H1 (cell line): ENCODE data around the gene CD59. TPM values are rescaled to one million over a fixed set of nuclear protein-coding genes. Genes with fewer than 3 reads are reported as not detected.

Source experiments
- CTCF ChIA-PET: fragments of 300-600 bp; sonication (Branson Sonifier 250); formaldehyde crosslinking; loops from one replicate; lab custom pipeline; 2021; ENCODE audit not compliant: partially characterized antibody; lab: Charles Lee
- POLR2A ChIA-PET: fragments of 300-600 bp; sonication (Branson Sonifier 250); formaldehyde crosslinking; loops from one replicate; lab custom pipeline; 2021; ENCODE audit warnings: inconsistent platforms; ENCODE audit not compliant: partially characterized antibody; lab: Charles Lee
- DNase-seq, 2 experiments: peaks; one replicate each; pipeline versions ENCODE4 v3.0.0 to v3.0.0-alpha.2; 2010 to 2022; ENCODE audit warnings: low spot score in 2 of 2, low read depth in 1 of 2, mixed read lengths in 1 of 2
- FAIRE-seq: peaks from 2 replicates; lab custom pipeline; 2011; peaks lifted over from hg19 to GRCh38; lab: Jason Lieb, UNC
- H2AFZ ChIP-seq: 2 replicates; pipeline ENCODE4 v1.8.1; 2012; ENCODE audit warnings: low read length, inconsistent platforms
- H2AK5ac ChIP-seq: 2 replicates; pipeline ENCODE4 v1.6.1; 2013; ENCODE audit warnings: low read depth, low read length
- H2BK120ac ChIP-seq: replicated peaks from 2 replicates; pipeline ENCODE3; 2013; ENCODE audit warnings: low read depth, low read length, inconsistent platforms
- H2BK12ac ChIP-seq: 2 replicates; pipeline ENCODE4 v1.6.1; 2013; ENCODE audit warnings: low read depth, low read length
- H2BK15ac ChIP-seq: 2 replicates; pipeline ENCODE4 v1.6.1; 2013; ENCODE audit warnings: low read length
- H2BK20ac ChIP-seq: 2 replicates; pipeline ENCODE4 v1.6.1; 2013; ENCODE audit warnings: low read length
- H2BK5ac ChIP-seq: 2 replicates; pipeline ENCODE4 v1.6.1; 2013; ENCODE audit warnings: low read depth, low read length
- H3K14ac ChIP-seq: 2 replicates; pipeline ENCODE4 v1.6.1; 2013; ENCODE audit warnings: inconsistent platforms; ENCODE audit not compliant: insufficient read length
- H3K18ac ChIP-seq: 2 replicates; pipeline ENCODE4 v1.6.1; 2013; ENCODE audit warnings: low read length; ENCODE audit errors: extremely low read depth
- H3K23ac ChIP-seq: 2 replicates; pipeline ENCODE4 v1.6.1; 2013; ENCODE audit warnings: inconsistent platforms; ENCODE audit not compliant: insufficient read length
- H3K23me2 ChIP-seq: 2 replicates; pipeline ENCODE4 v1.6.1; 2013; ENCODE audit warnings: low read depth, low read length
- H3K27ac ChIP-seq: 2 replicates; pipeline ENCODE4 v1.6.1; 2011; ENCODE audit warnings: low read depth, low read length, inconsistent platforms
- H3K27me3 ChIP-seq, 4 experiments: replicated peaks in 1 of 4; 1 replicate in 1 of 4; 2 replicates in 3 of 4; pipeline versions ENCODE4 v1.6.1 to v1.8.1; 2011 to 2013; ENCODE audit warnings: low read length in 3 of 4, mild to moderate bottlenecking in 3 of 4, inconsistent platforms in 2 of 4, mixed read lengths in 2 of 4, moderate library complexity in 1 of 4; ENCODE audit not compliant: control insufficient read depth in 3 of 4, insufficient read depth in 3 of 4; ENCODE audit errors: extremely low read depth in 1 of 4
- H3K36me3 ChIP-seq, 4 experiments: 2 replicates each; pipeline versions ENCODE4 v1.6.1 to v1.8.1; 2011 to 2013; ENCODE audit warnings: mild to moderate bottlenecking in 4 of 4, low read length in 3 of 4, moderate library complexity in 2 of 4, control low read depth in 1 of 4, inconsistent platforms in 1 of 4; ENCODE audit not compliant: insufficient read depth in 4 of 4, control insufficient read depth in 2 of 4
- H3K4ac ChIP-seq: replicated peaks from 2 replicates; pipeline ENCODE3; 2013; ENCODE audit warnings: low read length, low read depth, mixed read lengths, inconsistent platforms; ENCODE audit not compliant: insufficient read length
- H3K4me1 ChIP-seq, 4 experiments: replicated peaks in 1 of 4; 1 replicate in 1 of 4; 2 replicates in 3 of 4; pipeline versions ENCODE4 v1.6.1 to v1.8.1; 2011 to 2013; ENCODE audit warnings: low read length in 3 of 4, inconsistent platforms in 2 of 4, mixed read lengths in 1 of 4; ENCODE audit not compliant: insufficient read depth in 4 of 4, control insufficient read depth in 3 of 4
- H3K4me2 ChIP-seq, 2 experiments: 2 replicates each; pipeline versions ENCODE4 v1.6.1 to v1.8.1; 2011 to 2013; ENCODE audit warnings: low read depth in 2 of 2, low read length in 2 of 2, control low read depth in 1 of 2, inconsistent platforms in 1 of 2, mild to moderate bottlenecking in 1 of 2; ENCODE audit not compliant: insufficient read depth in 1 of 2
- H3K4me3 ChIP-seq, 4 experiments: fragments of 200-600, 300-600 bp in 1 of 4; sonication (generic), shearing (Covaris generic), sonication (Bioruptor Twin) in 1 of 4; 2 replicates each; pipeline versions ENCODE4 v1.5.1 to v1.8.1; 2011 to 2016; ENCODE audit warnings: low read length in 4 of 4, low read depth in 3 of 4, control low read depth in 2 of 4, inconsistent platforms in 2 of 4, mild to moderate bottlenecking in 2 of 4, mixed read lengths in 1 of 4, moderate library complexity in 1 of 4; ENCODE audit not compliant: insufficient read depth in 2 of 4; ENCODE audit errors: extremely low read depth in 1 of 4
- H3K56ac ChIP-seq: replicated peaks from 2 replicates; pipeline ENCODE3; 2013; ENCODE audit warnings: low read depth, mild to moderate bottlenecking, mixed read lengths, low read length, inconsistent platforms; ENCODE audit not compliant: insufficient read length
- H3K79me1 ChIP-seq: 2 replicates; pipeline ENCODE4 v1.6.1; 2013; ENCODE audit warnings: low read depth, low read length, control low read depth
- H3K79me2 ChIP-seq, 2 experiments: 2 replicates each; pipeline versions ENCODE4 v1.6.1 to v1.8.1; 2012 to 2013; ENCODE audit warnings: low read length in 2 of 2, mild to moderate bottlenecking in 2 of 2, inconsistent platforms in 1 of 2; ENCODE audit not compliant: insufficient read depth in 2 of 2, control insufficient read depth in 1 of 2
- H3K9ac ChIP-seq, 4 experiments: replicated peaks in 1 of 4; 1 replicate in 1 of 4; 2 replicates in 3 of 4; pipeline versions ENCODE4 v1.6.1 to v1.8.1; 2011 to 2013; ENCODE audit warnings: low read depth in 3 of 4, low read length in 3 of 4, control low read depth in 2 of 4, mild to moderate bottlenecking in 2 of 4, moderate library complexity in 2 of 4, inconsistent platforms in 1 of 4; ENCODE audit errors: extremely low read depth in 1 of 4
- H3K9me3 ChIP-seq, 2 experiments: 2 replicates each; pipeline versions ENCODE4 v1.6.1 to v1.8.1; 2012 to 2013; ENCODE audit warnings: mild to moderate bottlenecking in 2 of 2, moderate library complexity in 2 of 2, control low read depth in 1 of 2, inconsistent platforms in 1 of 2, low read depth in 1 of 2, low read length in 1 of 2, mixed read lengths in 1 of 2; ENCODE audit not compliant: insufficient read depth in 2 of 2
- H4K20me1 ChIP-seq, 2 experiments: replicated peaks in 1 of 2; 2 replicates each; pipeline versions ENCODE3 to v1.8.1; 2011 to 2013; ENCODE audit warnings: inconsistent platforms in 2 of 2, low read length in 2 of 2, mild to moderate bottlenecking in 1 of 2; ENCODE audit not compliant: insufficient read depth in 2 of 2, control insufficient read depth in 1 of 2
- H4K5ac ChIP-seq: 2 replicates; pipeline ENCODE4 v1.6.1; 2013; ENCODE audit warnings: low read length, low read depth, mixed read lengths, inconsistent platforms; ENCODE audit not compliant: insufficient read length
- H4K8ac ChIP-seq: 2 replicates; pipeline ENCODE4 v1.8.0; 2013; ENCODE audit warnings: mild to moderate bottlenecking, moderate library complexity, low read length, inconsistent platforms; ENCODE audit not compliant: insufficient read depth; ENCODE audit errors: extremely low read depth
- H4K91ac ChIP-seq: replicated peaks from 2 replicates; pipeline ENCODE3; 2013; ENCODE audit warnings: low read length, mixed read lengths, inconsistent platforms; ENCODE audit not compliant: insufficient read length
- ATF2 ChIP-seq: IDR thresholded peaks from 2 replicates; pipeline ENCODE4 v1.6.1; 2012; ENCODE audit warnings: low read length, inconsistent platforms
- CEBPB ChIP-seq: IDR thresholded peaks from 2 replicates; pipeline ENCODE4 v1.6.1; 2012; ENCODE audit warnings: low read depth, low read length
- EP300 ChIP-seq, 2 experiments: IDR thresholded peaks; 1 replicate in 1 of 2; 2 replicates in 1 of 2; pipeline ENCODE4 v1.6.1; 2011 to 2012; ENCODE audit warnings: low read depth in 2 of 2, low read length in 2 of 2, mild to moderate bottlenecking in 2 of 2, borderline replicate concordance in 1 of 2, inconsistent platforms in 1 of 2, moderate library complexity in 1 of 2
- NANOG ChIP-seq: IDR thresholded peaks from 2 replicates; pipeline ENCODE4 v1.6.1; 2011; ENCODE audit warnings: low read length, low read depth, mild to moderate bottlenecking, inconsistent platforms; ENCODE audit not compliant: insufficient read depth, poor library complexity, severe bottlenecking
- RFX5 ChIP-seq: IDR thresholded peaks from 2 replicates; pipeline ENCODE4 v1.6.1; 2011; ENCODE audit warnings: low read depth, low read length, improper control_type of control experiment, borderline replicate concordance
- RNF2 ChIP-seq: fragments of 200-900, 300-1000 bp; sonication (generic); IDR thresholded peaks from 2 replicates; pipeline ENCODE4 v1.7.1; 2016; ENCODE audit warnings: borderline replicate concordance, low read depth, mild to moderate bottlenecking, antibody characterized with exemption, low read length; ENCODE audit not compliant: poor library complexity, severe bottlenecking; ENCODE audit errors: missing control alignments
- SIX5 ChIP-seq: IDR thresholded peaks from 2 replicates; pipeline ENCODE4 v1.6.1; 2011; ENCODE audit warnings: mild to moderate bottlenecking, low read depth, low read length
- TAF1 ChIP-seq: IDR thresholded peaks from 2 replicates; pipeline ENCODE4 v1.6.1; 2011; ENCODE audit warnings: mild to moderate bottlenecking, low read depth, low read length
- TBP ChIP-seq: IDR thresholded peaks from 2 replicates; pipeline ENCODE4 v1.6.1; 2011; ENCODE audit warnings: low read depth, low read length, improper control_type of control experiment
- YY1 ChIP-seq: IDR thresholded peaks from 2 replicates; pipeline ENCODE4 v1.6.1; 2011; ENCODE audit warnings: low read depth, mild to moderate bottlenecking, low read length
- ZNF274 ChIP-seq: IDR thresholded peaks from 2 replicates; pipeline ENCODE4 v1.7.0; 2012; ENCODE audit warnings: low read length, borderline replicate concordance; ENCODE audit errors: extremely low read depth
- WGBS, 2 experiments: shearing (Covaris generic) in 1 of 2; methylation state at CpG; one replicate each; pipeline versions ENCODE4 v1.1.6 to v1.1.7; 2013 to 2015; ENCODE audit warnings: low lambda C conversion rate in 2 of 2, mixed read lengths in 2 of 2, inconsistent platforms in 1 of 2, low coverage in 1 of 2, missing lambda C conversion rate in 1 of 2; ENCODE audit not compliant: insufficient replicate concordance in 2 of 2, insufficient coverage in 1 of 2, insufficient read length in 1 of 2; ENCODE audit errors: extremely low coverage in 1 of 2, missing lambda C conversion rate in 1 of 2; 5-methylcytosine and 5-hydroxymethylcytosine counted together
- polyA plus RNA-seq, 7 experiments: library from polyadenylated mRNA; depleted of rRNA in 3 of 7; stranded (reverse) in 5 of 7; unstranded in 2 of 7; fragments of >200 nt in 5 of 7; fragments of 200-250 nt in 2 of 7; gene quantifications; 1 replicate in 5 of 7; 2 replicates in 1 of 7; 4 replicates in 1 of 7; pipeline versions ENCODE4 v1.2.1 to v1.2.3, GENCODE V29; 2011 to 2013; ENCODE audit warnings: missing spikeins in 2 of 7, mixed read lengths in 2 of 7
- total RNA-seq: library from RNA; stranded (reverse); fragmentation: NEBNext Ultra II Directional; extraction: Animal tissue kit (Norgen Biotek cat#: 25700); gene quantifications from 2 replicates; pipeline ENCODE4 v1.2.1, GENCODE V29; 2021

CD59 gene
- total and polyA plus RNA-seq, 2 of the 8 experiments (the other 6 are each of a cell fraction or from before 2014, with no cell fraction given) = 63.1 to 90.3 TPM

- 96% methylated on average over 2 of the region's 2 CpGs; no CpG with 5 or more reads in 1 of the 2 experiments for WGBS, 2 experiments
- DNase-seq = no peak
- H2BK20ac ChIP-seq = no peak overlapping the region
- H3K79me1 ChIP-seq = no peaks in the 10 kb centered on the region
- H3K36me3 ChIP-seq = peaks cover 6 to 15% (median 12%) of the 10 kb centered on the region in 4 experiments; a peak in 6 of 8 replicates
- no peak overlapping the region for H2BK5ac ChIP-seq
- H3K23me2 ChIP-seq = no peaks in the 10 kb centered on the region
- no peak overlapping the region for H3K9ac ChIP-seq
- no peak overlapping the region for H3K23ac ChIP-seq
- no peak overlapping the region for H3K14ac ChIP-seq
- no peaks in the 10 kb centered on the region for H3K79me2 ChIP-seq
- H3K27ac ChIP-seq = no peak overlapping the region
- H3K4me1 ChIP-seq = peaks cover 0 to 3% (median 0%) of the 10 kb centered on the region in 4 experiments; a peak in 2 of 7 replicates
- no peak overlapping the region for H3K4me2 ChIP-seq
- no peak overlapping the region for H2BK120ac ChIP-seq
- no peak overlapping the region for H3K4ac ChIP-seq
- H3K4me3 ChIP-seq = no peak overlapping the region
- FAIRE-seq = no peak
- CTCF ChIA-PET = interaction anchor here (2.3 to 2.4 kb wide), 3 partner anchors 10 to 164 kb away, joined by 6 to 18 read pairs (median 7); no protein-coding TSS in a partner anchor
- no peak overlapping the region for H2BK12ac ChIP-seq
- H3K9me3 ChIP-seq = no peaks in the 10 kb centered on the region
- no peak overlapping the region for H3K56ac ChIP-seq
- H4K20me1 ChIP-seq = peaks cover 0 to 2% of the 10 kb centered on the region in 2 experiments
- no peak overlapping the region for H2AK5ac ChIP-seq
- H4K8ac ChIP-seq = no peak overlapping the region
- no peak overlapping the region for H2BK15ac ChIP-seq
- no peak overlapping the region for H3K18ac ChIP-seq
- no peak overlapping the region for H4K5ac ChIP-seq
- H4K91ac ChIP-seq = no peak overlapping the region
- no peak overlapping the region for H2AFZ ChIP-seq
- POLR2A ChIA-PET = no interaction called here
- no peaks in the 10 kb centered on the region for H3K27me3 ChIP-seq
- TF ChIP-seq TAF1 (no peak), RFX5 (no peak), RNF2 (no peak), YY1 (no peak), SIX5 (no peak), TBP (no peak), CEBPB (no peak), ATF2 (no peak), NANOG (no peak), EP300 (IDR thresholded peaks at IDR 0.05; ENCODE audit: borderline replicate concordance in 1 of 2, low read depth in 2 of 2, low read length in 2 of 2) (no peak), ZNF274 (no peak)
These were observed 29.7 kb downstream of the CD59 start for GRCh38 chr11:33706546-33706945.
